ENCODE measurements around the gene TBX20. TPM values are rescaled to one million over a fixed set of nuclear protein-coding genes. Genes with fewer than 3 reads are reported as not detected.

Gene TBX20
- total and polyA plus RNA-seq, 2 of the 8 experiments (the other 6 are each of a cell fraction or from before 2014, with no cell fraction given): 0.08 to 0.26 TPM

GRCh38 chr7:35246819-35247218, 7.1 kb downstream of the TBX20 start:
- no peak overlapping the region for H2BK120ac ChIP-seq (replicated peaks; ENCODE audit: low read depth, low read length)
- H3K9me3 ChIP-seq (ENCODE audit: insufficient read depth in 2 of 2, low read depth in 1 of 2, low read length in 1 of 2): no peaks in the 10 kb centered on the region
- ChIA-PET CTCF (ENCODE audit: partially characterized antibody) (interaction anchor here (0.7 to 1.8 kb wide), 2 partner anchors 260 to 347 kb away, joined by 3 to 10 read pairs; no protein-coding TSS in a partner anchor), POLR2A (ENCODE audit: partially characterized antibody) (no interaction called here)
- no peak overlapping the region for H4K91ac ChIP-seq (replicated peaks; ENCODE audit: insufficient read length, low read length)
- no peak overlapping the region for H4K5ac ChIP-seq (ENCODE audit: insufficient read length, low read depth, low read length)
- H3K23me2 ChIP-seq (ENCODE audit: low read depth, low read length): peaks cover 6% of the 10 kb centered on the region; the same call in 1 of the 2 replicates
- no peak overlapping the region for H3K9ac ChIP-seq (replicated peaks in 1 of 4; ENCODE audit: extremely low read depth in 1 of 4, low read depth in 3 of 4, low read length in 3 of 4)
- peaks cover 0 to 7% (median 4%) of the 10 kb centered on the region in 4 experiments; a peak in 5 of 7 replicates for H3K4me1 ChIP-seq (replicated peaks in 1 of 4; ENCODE audit: control insufficient read depth in 3 of 4, insufficient read depth in 4 of 4, low read length in 3 of 4)
- H3K18ac ChIP-seq (ENCODE audit: extremely low read depth, low read length): no peak overlapping the region
- H2BK15ac ChIP-seq (ENCODE audit: low read length): no peak overlapping the region
- H3K4me3 ChIP-seq (ENCODE audit: extremely low read depth in 1 of 4, insufficient read depth in 2 of 4, low read depth in 3 of 4, low read length in 4 of 4): no peak overlapping the region
- H3K36me3 ChIP-seq (ENCODE audit: control insufficient read depth in 2 of 4, insufficient read depth in 4 of 4, low read length in 3 of 4): no peaks in the 10 kb centered on the region
- H2BK5ac ChIP-seq (ENCODE audit: low read depth, low read length): no peak overlapping the region
- peaks cover 24 to 46% (median 38%) of the 10 kb centered on the region in 4 experiments for H3K27me3 ChIP-seq (replicated peaks in 1 of 4; ENCODE audit: control insufficient read depth in 3 of 4, extremely low read depth in 1 of 4, insufficient read depth in 3 of 4, low read length in 3 of 4)
- no peak overlapping the region for H3K23ac ChIP-seq (ENCODE audit: insufficient read length)
- no peak overlapping the region for H2AFZ ChIP-seq (ENCODE audit: low read length)
- H3K14ac ChIP-seq (ENCODE audit: insufficient read length): no peak overlapping the region
- no peak overlapping the region for H2BK20ac ChIP-seq (ENCODE audit: low read length)
- no peak overlapping the region for H2AK5ac ChIP-seq (ENCODE audit: low read depth, low read length)
- no peaks in the 10 kb centered on the region for H3K79me1 ChIP-seq (ENCODE audit: low read depth, low read length)
- H3K4me2 ChIP-seq (ENCODE audit: insufficient read depth in 1 of 2, low read depth in 2 of 2, low read length in 2 of 2): no peak overlapping the region
- H3K4ac ChIP-seq (replicated peaks; ENCODE audit: insufficient read length, low read depth, low read length): no peak overlapping the region
- H2BK12ac ChIP-seq (ENCODE audit: low read depth, low read length): no peak overlapping the region
- DNase-seq (ENCODE audit: low read depth in 1 of 2, low spot score in 2 of 2) (no peak), FAIRE-seq (no peak)
- H3K27ac ChIP-seq (ENCODE audit: low read depth, low read length): no peak overlapping the region
- peaks cover 0 to 2% of the 10 kb centered on the region in 2 experiments for H4K20me1 ChIP-seq (replicated peaks in 1 of 2; ENCODE audit: control insufficient read depth in 1 of 2, insufficient read depth in 2 of 2, low read length in 2 of 2)
- no peaks in the 10 kb centered on the region for H3K79me2 ChIP-seq (ENCODE audit: control insufficient read depth in 1 of 2, insufficient read depth in 2 of 2, low read length in 2 of 2)
- H3K56ac ChIP-seq (replicated peaks; ENCODE audit: insufficient read length, low read depth, low read length): no peak overlapping the region
- no peak overlapping the region for H4K8ac ChIP-seq (ENCODE audit: extremely low read depth, insufficient read depth, low read length)
- no peak for TF ChIP-seq SRF (IDR thresholded peaks at IDR 0.05; ENCODE audit: low read depth, low read length)
- TF ChIP-seq POLR2A (IDR thresholded peaks at IDR 0.05; ENCODE audit: control extremely low read depth in 1 of 2, low read depth in 2 of 2, low read length in 2 of 2): no peak
- TF ChIP-seq JUN (IDR thresholded peaks at IDR 0.05; ENCODE audit: low read depth, low read length): no peak
- TF ChIP-seq ASH2L (IDR thresholded peaks at IDR 0.05; ENCODE audit: low read length): no peak
- no peak for TF ChIP-seq TAF7 (optimal IDR thresholded peaks at IDR 0.05; ENCODE audit: borderline replicate concordance, low read depth, low read length)
- no peak for TF ChIP-seq GTF2F1 (IDR thresholded peaks at IDR 0.05; ENCODE audit: borderline replicate concordance, low read depth, low read length)
- TF ChIP-seq MAX (IDR thresholded peaks at IDR 0.05): no peak
- no peak for TF ChIP-seq GABPA (IDR thresholded peaks at IDR 0.05; ENCODE audit: borderline replicate concordance, insufficient read depth, low read length)
- no peak for TF ChIP-seq TBP (IDR thresholded peaks at IDR 0.05; ENCODE audit: low read depth, low read length)
- no peak for TF ChIP-seq YY1 (IDR thresholded peaks at IDR 0.05; ENCODE audit: low read depth, low read length)
- no peak for TF ChIP-seq POU5F1 (IDR thresholded peaks at IDR 0.05; ENCODE audit: low read depth, low read length)
- TF ChIP-seq MAFK (IDR thresholded peaks at IDR 0.05; ENCODE audit: low read depth, low read length): no peak
- no peak for TF ChIP-seq EGR1 (IDR thresholded peaks at IDR 0.05; ENCODE audit: borderline replicate concordance, low read depth, low read length)
- TF ChIP-seq BACH1 (IDR thresholded peaks at IDR 0.05; ENCODE audit: low read length): no peak
- no peak for TF ChIP-seq TAF1 (IDR thresholded peaks at IDR 0.05; ENCODE audit: low read depth, low read length)
- TF ChIP-seq RAD21 (IDR thresholded peaks at IDR 0.05 in 1 of 2, conservative IDR thresholded peaks at IDR 0.05 in 1 of 2; ENCODE audit: low read depth in 2 of 2, low read length in 2 of 2): no peak
- no peak for TF ChIP-seq TCF12 (IDR thresholded peaks at IDR 0.05; ENCODE audit: low read depth, low read length)

Measured in H1 (cell line).